Prostate gland (tissue), 2 donors: Measurements from ENCODE around the gene VPS33A. TPM values are rescaled to one million over a fixed set of nuclear protein-coding genes. Genes with fewer than 3 reads are reported as not detected.

Experiments
- DNase-seq: peaks from one replicate; pipeline ENCODE4 v3.0.0-alpha.2; 2019; ENCODE audit warnings: low spot score
- H3K27ac ChIP-seq, 2 donors: fragments of 200-600 bp; sonication (generic); 2 replicates each; pipeline ENCODE4 v1.5.1; 2017 to 2019
- H3K27me3 ChIP-seq: fragments of 200-600 bp; sonication (generic); replicated peaks from 2 replicates; pipeline ENCODE4 v1.5.1; 2019; ENCODE audit not compliant: insufficient read depth
- H3K36me3 ChIP-seq, 2 donors: fragments of 200-600 bp; sonication (generic); 1 replicate in 1 of 2; 2 replicates in 1 of 2; pipeline versions ENCODE4 v1.5.1 to v1.8.1; 2017 to 2019
- H3K4me1 ChIP-seq: fragments of 200-600 bp; sonication (generic); replicated peaks from 2 replicates; pipeline ENCODE4 v1.5.1; 2019
- H3K4me3 ChIP-seq, 2 donors: fragments of 200-600 bp; sonication (generic); 2 replicates each; pipeline ENCODE4 v1.5.1; 2017 to 2019
- H3K9me3 ChIP-seq: fragments of 200-600 bp; sonication (generic); 2 replicates; pipeline ENCODE4 v1.5.1; 2017
- POLR2A ChIP-seq: fragments of 450-650 bp; IDR thresholded peaks from one replicate; pipeline ENCODE4 v1.6.1; 2016; ENCODE audit warnings: antibody characterized with exemption, mild to moderate bottlenecking
- POLR2AphosphoS5 ChIP-seq: sonication (generic); formaldehyde crosslinking; IDR thresholded peaks from one replicate; pipeline ENCODE4 v1.6.1; 2017; ENCODE audit warnings: antibody characterized with exemption
- WGBS: methylation state at CpG from one replicate; pipeline ENCODE4 v1.1.5; 2018; 5-methylcytosine and 5-hydroxymethylcytosine counted together
- intact Hi-C: fragments of 100-400 bp; cut with DNase I; formaldehyde crosslinking; loops from one replicate; pipeline ENCODE4 v1.14.2; 2022
- total RNA-seq, 2 donors: library from RNA; depleted of rRNA; stranded (reverse); fragments of >200 nt; gene quantifications; one replicate each; pipeline ENCODE4 v1.1.0, GENCODE V29; 2016
- TF ChIP-seq, protein P1 (sequence below), 4 experiments: fragments of 200-600 bp in 2 of 4; fragments of 450-650 bp in 2 of 4; sonication (generic) in 2 of 4; IDR thresholded peaks; 1 replicate in 3 of 4; 2 replicates in 1 of 4; pipeline ENCODE4 v1.5.1; 2016 to 2019; ENCODE audit warnings: antibody characterized with exemption in 4 of 4, mild to moderate bottlenecking in 2 of 4, moderate library complexity in 2 of 4

VPS33A gene
- total RNA-seq: 10 to 100 TPM; 11.3 to 23.9 TPM

DNA sequence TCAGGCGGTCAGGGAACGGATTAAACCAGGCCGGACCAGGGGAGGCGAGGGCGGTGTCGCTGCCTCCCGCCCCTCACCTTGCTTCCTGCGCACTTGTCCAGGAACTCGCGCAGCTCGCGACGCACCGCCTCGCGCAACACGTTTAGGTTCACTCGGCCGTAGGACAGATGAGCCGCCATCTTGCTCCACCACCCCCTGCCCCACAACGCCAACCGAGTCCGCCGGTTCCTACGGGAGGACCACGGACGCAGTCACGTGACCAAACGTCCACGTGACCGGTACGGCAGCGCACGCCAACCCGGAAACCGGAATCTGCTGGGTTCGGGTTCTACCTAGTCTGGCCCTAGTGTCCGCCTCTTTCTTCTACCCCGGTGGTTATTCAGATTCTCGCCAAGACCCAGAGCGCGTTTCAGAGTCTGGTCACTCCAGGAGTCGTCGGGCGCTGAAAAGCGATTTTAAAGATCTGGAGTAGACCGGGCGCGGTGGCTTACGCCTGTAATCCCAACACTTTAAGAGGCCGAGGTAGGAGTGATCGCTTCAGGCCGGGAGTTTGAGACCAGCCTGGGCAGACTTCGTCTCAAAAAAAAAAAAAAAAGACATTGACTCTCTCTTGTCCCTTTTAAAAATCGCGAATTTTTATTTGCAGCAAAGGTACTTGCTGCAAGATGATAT lies at the start of gene VPS33A:
VPS33A (minus strand) TSS at position 265 of the 672 bp plus-strand sequence; CDS start at position 179, 86 bp downstream.
- intact Hi-C loops: loop anchor here (5.0 to 10.0 kb wide), 2 partner anchors 39 to 248 kb away; partner anchors contain the start of gene DIABLO
- peak within 1 kb of the TSS; percentile 78 to 83 for H3K27ac ChIP-seq
- H3K9me3 ChIP-seq: no peaks in the 10 kb centered on the region
- H3K36me3 ChIP-seq: no peaks in the 10 kb centered on the region
- no peaks in the 10 kb centered on the region for H3K27me3 ChIP-seq
- peak; percentile 94 for DNase-seq
- TF ChIP-seq, protein P1, sequence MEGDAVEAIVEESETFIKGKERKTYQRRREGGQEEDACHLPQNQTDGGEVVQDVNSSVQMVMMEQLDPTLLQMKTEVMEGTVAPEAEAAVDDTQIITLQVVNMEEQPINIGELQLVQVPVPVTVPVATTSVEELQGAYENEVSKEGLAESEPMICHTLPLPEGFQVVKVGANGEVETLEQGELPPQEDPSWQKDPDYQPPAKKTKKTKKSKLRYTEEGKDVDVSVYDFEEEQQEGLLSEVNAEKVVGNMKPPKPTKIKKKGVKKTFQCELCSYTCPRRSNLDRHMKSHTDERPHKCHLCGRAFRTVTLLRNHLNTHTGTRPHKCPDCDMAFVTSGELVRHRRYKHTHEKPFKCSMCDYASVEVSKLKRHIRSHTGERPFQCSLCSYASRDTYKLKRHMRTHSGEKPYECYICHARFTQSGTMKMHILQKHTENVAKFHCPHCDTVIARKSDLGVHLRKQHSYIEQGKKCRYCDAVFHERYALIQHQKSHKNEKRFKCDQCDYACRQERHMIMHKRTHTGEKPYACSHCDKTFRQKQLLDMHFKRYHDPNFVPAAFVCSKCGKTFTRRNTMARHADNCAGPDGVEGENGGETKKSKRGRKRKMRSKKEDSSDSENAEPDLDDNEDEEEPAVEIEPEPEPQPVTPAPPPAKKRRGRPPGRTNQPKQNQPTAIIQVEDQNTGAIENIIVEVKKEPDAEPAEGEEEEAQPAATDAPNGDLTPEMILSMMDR (IDR thresholded peaks at IDR 0.05): peak in 1 of 4 experiments; percentile 14
- TF ChIP-seq POLR2AphosphoS5 (peak; percentile 98), POLR2A (peak; percentile 31)
- peak within 1 kb of the TSS; percentile 61 to 65 for H3K4me3 ChIP-seq
- H3K4me1 ChIP-seq: no peaks in the 10 kb centered on the region
- WGBS: under 1% methylated on average over 50 of the region's 56 CpGs

- 90% methylated on average over 5 of the region's 5 CpGs for WGBS
- Histone ChIP-seq H3K4me1 (no peaks in the 10 kb centered on the region), H3K27me3 (no peaks in the 10 kb centered on the region), H3K4me3 (no peak overlapping the region), H3K27ac (no peak overlapping the region), H3K36me3 (no peaks in the 10 kb centered on the region), H3K9me3 (no peaks in the 10 kb centered on the region)
- TF ChIP-seq POLR2A (no peak), POLR2AphosphoS5 (no peak)
- TF ChIP-seq, protein P1 (IDR thresholded peaks at IDR 0.05): no peak
- intact Hi-C loops: no loop called here
- no peak for DNase-seq
Observed at GRCh38 chr12:122312926-122313325, 46.6 kb upstream of the VPS33A start.

DNA sequence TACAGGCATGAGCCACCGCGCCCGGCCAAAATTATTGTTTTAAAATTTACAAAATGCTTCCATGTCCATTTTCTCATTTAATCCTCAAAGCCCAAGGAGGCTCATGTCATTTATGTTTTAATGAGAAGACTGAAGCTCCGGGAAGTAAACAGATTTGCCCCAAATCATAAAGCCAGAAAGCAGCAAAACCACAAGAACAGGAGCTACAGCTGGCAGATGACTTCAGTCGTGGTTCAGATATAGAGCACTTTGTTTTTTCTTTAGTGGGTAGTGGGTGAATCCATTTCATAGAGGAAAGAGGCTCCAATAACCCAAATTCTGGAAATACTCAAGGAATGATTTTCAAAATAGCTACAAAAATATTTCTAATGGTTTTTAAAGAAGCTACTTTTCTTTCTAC lies 45.4 kb upstream of the VPS33A start:
- 91% methylated on average over 5 of the region's 5 CpGs for WGBS
- no peaks in the 10 kb centered on the region for H3K9me3 ChIP-seq
- H3K4me3 ChIP-seq: no peak overlapping the region
- H3K4me1 ChIP-seq: no peaks in the 10 kb centered on the region
- intact Hi-C loops: no loop called here
- no peak for DNase-seq
- H3K27ac ChIP-seq: no peak overlapping the region
- TF ChIP-seq POLR2A (no peak), POLR2AphosphoS5 (no peak)
- TF ChIP-seq, protein P1 (IDR thresholded peaks at IDR 0.05): no peak
- no peaks in the 10 kb centered on the region for H3K36me3 ChIP-seq
- no peaks in the 10 kb centered on the region for H3K27me3 ChIP-seq

GRCh38 chr12:122310626-122311333 lies 44.5 kb upstream of the VPS33A start:
- H3K9me3 ChIP-seq: no peaks in the 10 kb centered on the region
- no peak overlapping the region for H3K27ac ChIP-seq
- H3K4me1 ChIP-seq: no peaks in the 10 kb centered on the region
- H3K4me3 ChIP-seq: no peak overlapping the region
- WGBS: 92% methylated on average over 3 of the region's 3 CpGs
- H3K36me3 ChIP-seq: no peaks in the 10 kb centered on the region
- H3K27me3 ChIP-seq: no peaks in the 10 kb centered on the region
- DNase-seq: no peak
- TF ChIP-seq POLR2AphosphoS5: no peak
- TF ChIP-seq, protein P1 (IDR thresholded peaks at IDR 0.05): no peak
- TF ChIP-seq POLR2A: no peak
- intact Hi-C loops: no loop called here
